ENCODE measurements around the gene CD300C.

CD300C gene

DNA sequence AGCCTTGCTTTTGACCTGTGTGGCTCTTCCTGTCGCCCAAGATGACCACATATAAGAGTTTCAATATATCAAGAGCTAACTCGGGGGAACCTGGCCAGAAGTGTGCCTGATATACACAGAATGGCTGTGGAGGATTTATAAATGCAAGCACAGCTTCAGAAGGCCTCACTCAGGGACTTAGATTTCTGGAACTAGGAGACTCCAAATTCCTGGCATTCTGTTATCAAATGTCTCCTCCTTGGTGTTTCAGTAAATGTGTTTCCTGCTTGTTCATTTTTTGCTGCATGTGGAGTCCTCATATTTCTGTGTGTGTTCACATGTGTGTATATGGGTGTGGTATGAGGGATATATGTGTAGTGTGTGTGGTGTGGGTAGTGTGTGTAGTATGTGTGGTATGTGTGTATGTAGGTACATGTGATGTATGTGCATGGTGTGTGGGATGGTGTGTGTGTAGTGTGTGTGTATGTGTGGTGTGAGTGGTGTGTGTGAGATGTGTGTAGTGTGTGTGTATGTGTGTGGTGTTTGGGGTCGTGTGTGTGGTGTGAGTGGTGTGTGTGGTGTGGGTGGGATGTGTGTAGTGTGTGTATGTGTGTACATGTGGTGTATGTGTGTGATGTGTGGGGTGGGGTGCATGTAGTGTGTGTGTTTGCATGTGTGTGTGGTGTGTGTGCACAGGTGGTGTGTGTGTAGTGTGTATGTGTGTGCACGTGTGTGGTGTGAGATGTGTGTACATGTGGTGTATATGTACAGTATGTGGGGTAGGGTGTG is 22.4 kb upstream of the CD300C start (continued):
- TF ChIP-seq, protein P1, sequence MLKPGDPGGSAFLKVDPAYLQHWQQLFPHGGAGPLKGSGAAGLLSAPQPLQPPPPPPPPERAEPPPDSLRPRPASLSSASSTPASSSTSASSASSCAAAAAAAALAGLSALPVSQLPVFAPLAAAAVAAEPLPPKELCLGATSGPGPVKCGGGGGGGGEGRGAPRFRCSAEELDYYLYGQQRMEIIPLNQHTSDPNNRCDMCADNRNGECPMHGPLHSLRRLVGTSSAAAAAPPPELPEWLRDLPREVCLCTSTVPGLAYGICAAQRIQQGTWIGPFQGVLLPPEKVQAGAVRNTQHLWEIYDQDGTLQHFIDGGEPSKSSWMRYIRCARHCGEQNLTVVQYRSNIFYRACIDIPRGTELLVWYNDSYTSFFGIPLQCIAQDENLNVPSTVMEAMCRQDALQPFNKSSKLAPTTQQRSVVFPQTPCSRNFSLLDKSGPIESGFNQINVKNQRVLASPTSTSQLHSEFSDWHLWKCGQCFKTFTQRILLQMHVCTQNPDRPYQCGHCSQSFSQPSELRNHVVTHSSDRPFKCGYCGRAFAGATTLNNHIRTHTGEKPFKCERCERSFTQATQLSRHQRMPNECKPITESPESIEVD (tag by site-specific recombination; IDR thresholded peaks at IDR 0.05), result no peak
- no peak for TF ChIP-seq ZNF747 (tag by site-specific recombination; IDR thresholded peaks at IDR 0.05)
- TF ChIP-seq ZSCAN30 (tag by site-specific recombination; IDR thresholded peaks at IDR 0.05), result no peak
- no peak for TF ChIP-seq BCL11A (tag by site-specific recombination; IDR thresholded peaks at IDR 0.05; ENCODE audit: low read depth)
- no peak for TF ChIP-seq RBAK (tag by site-specific recombination; IDR thresholded peaks at IDR 0.05)
- TF ChIP-seq INSM2 (tag by site-specific recombination; IDR thresholded peaks at IDR 0.05), result no peak
- TF ChIP-seq ZNF169 (tag by site-specific recombination; IDR thresholded peaks at IDR 0.05), result no peak
- TF ChIP-seq ZNF560 (tag by site-specific recombination; IDR thresholded peaks at IDR 0.05; ENCODE audit: borderline replicate concordance), result no peak
- TF ChIP-seq ZFP41 (tag by site-specific recombination; IDR thresholded peaks at IDR 0.05; ENCODE audit: borderline replicate concordance), result no peak
- 0 out of 2 replicates have a peak, but pooled peaks have one; percentile 25 for TF ChIP-seq ZNF114 (tag by site-specific recombination; IDR thresholded peaks at IDR 0.05)
- TF ChIP-seq ZNF777 (tag by site-specific recombination; IDR thresholded peaks at IDR 0.05; ENCODE audit: borderline replicate concordance), result 0 out of 2 replicates have a peak, but pooled peaks have one; percentile 32
- no peak for TF ChIP-seq ZNF48 (tag by site-specific recombination; IDR thresholded peaks at IDR 0.05)
- no peak for TF ChIP-seq ZNF341 (tag by site-specific recombination; IDR thresholded peaks at IDR 0.05; ENCODE audit: low read depth)
- TF ChIP-seq ZNF473 (tag by site-specific recombination; IDR thresholded peaks at IDR 0.05), result peak; percentile 50; the same call in 1 of the 2 replicates
- TF ChIP-seq ZNF350 (tag by site-specific recombination; IDR thresholded peaks at IDR 0.05), result no peak
- no peak for TF ChIP-seq ZNF692 (tag by site-specific recombination; IDR thresholded peaks at IDR 0.05)
- TF ChIP-seq ZNF555 (tag by site-specific recombination; conservative IDR thresholded peaks at IDR 0.05), result no peak
- no peak for TF ChIP-seq ZBTB21 (tag by site-specific recombination; IDR thresholded peaks at IDR 0.05)
- no peak for TF ChIP-seq KLF8 (tag by site-specific recombination; IDR thresholded peaks at IDR 0.05)
- TF ChIP-seq KLF16 (tag by site-specific recombination; IDR thresholded peaks at IDR 0.05), result no peak
- TF ChIP-seq ZNF148 (tag by site-specific recombination; IDR thresholded peaks at IDR 0.05; ENCODE audit: borderline replicate concordance), result no peak
- TF ChIP-seq ZNF175 (tag by site-specific recombination; IDR thresholded peaks at IDR 0.05), result 0 out of 2 replicates have a peak, but pooled peaks have one; percentile 81
- no peak for TF ChIP-seq ZNF791 (tag by site-specific recombination; IDR thresholded peaks at IDR 0.05)
- TF ChIP-seq ZNF274 (IDR thresholded peaks at IDR 0.05; ENCODE audit: low read length), result no peak
- TF ChIP-seq ZNF274 (tag by site-specific recombination; IDR thresholded peaks at IDR 0.05; ENCODE audit: borderline replicate concordance), result peak; percentile 18; the same call in 1 of the 2 replicates
- TF ChIP-seq ZNF184 (tag by site-specific recombination; IDR thresholded peaks at IDR 0.05), result no peak
- TF ChIP-seq GFI1B (tag by site-specific recombination; IDR thresholded peaks at IDR 0.05), result no peak
- TF ChIP-seq, protein P2, sequence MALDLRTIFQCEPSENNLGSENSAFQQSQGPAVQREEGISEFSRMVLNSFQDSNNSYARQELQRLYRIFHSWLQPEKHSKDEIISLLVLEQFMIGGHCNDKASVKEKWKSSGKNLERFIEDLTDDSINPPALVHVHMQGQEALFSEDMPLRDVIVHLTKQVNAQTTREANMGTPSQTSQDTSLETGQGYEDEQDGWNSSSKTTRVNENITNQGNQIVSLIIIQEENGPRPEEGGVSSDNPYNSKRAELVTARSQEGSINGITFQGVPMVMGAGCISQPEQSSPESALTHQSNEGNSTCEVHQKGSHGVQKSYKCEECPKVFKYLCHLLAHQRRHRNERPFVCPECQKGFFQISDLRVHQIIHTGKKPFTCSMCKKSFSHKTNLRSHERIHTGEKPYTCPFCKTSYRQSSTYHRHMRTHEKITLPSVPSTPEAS (tag by site-specific recombination; IDR thresholded peaks at IDR 0.05), result no peak; the same call in 1 of the 2 replicates
- TF ChIP-seq ZNF248 (tag by site-specific recombination; IDR thresholded peaks at IDR 0.05), result peak; percentile 68; the same call in 1 of the 2 replicates
- TF ChIP-seq ZNF10 (tag by site-specific recombination; IDR thresholded peaks at IDR 0.05), result no peak
- TF ChIP-seq ZNF311 (tag by site-specific recombination; IDR thresholded peaks at IDR 0.05; ENCODE audit: borderline replicate concordance), result 0 out of 2 replicates have a peak, but pooled peaks have one; percentile 47
- TF ChIP-seq ZNF571 (tag by site-specific recombination; IDR thresholded peaks at IDR 0.05), result no peak; the same call in 1 of the 2 replicates
- TF ChIP-seq ZNF776 (tag by site-specific recombination; IDR thresholded peaks at IDR 0.05; ENCODE audit: borderline replicate concordance), result peak; percentile 47; the same call in 1 of the 2 replicates
